Measurements from ENCODE around the gene HDAC4. TPM values are rescaled to one million over a fixed set of nuclear protein-coding genes. Genes with fewer than 3 reads are reported as not detected.

HDAC4 gene
- total and polyA plus RNA-seq, 2 donors (not counting 1 experiment from before 2014, with no cell fraction given), result 13.5 to 46.0 TPM

DNA sequence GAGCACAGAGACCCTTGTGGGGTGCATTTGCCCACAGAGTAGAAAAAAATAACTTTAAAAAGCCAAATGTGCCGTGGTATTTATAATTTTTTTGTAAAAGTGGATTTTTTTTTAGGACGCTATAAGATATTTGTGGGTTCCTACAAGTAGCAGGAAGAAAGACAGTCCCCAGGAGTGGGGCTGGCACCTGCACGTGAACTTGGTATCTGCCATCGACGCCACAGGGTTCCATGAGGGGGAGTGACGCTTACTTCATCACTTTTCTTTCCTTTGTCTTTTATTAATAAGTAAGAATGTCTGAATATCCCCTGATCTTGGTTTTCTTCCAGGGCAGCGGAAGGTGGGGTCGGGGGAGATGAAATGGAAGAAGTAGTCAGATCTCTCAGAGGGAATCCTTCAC is 345.9 kb downstream of the HDAC4 start:
- H3K4me2 ChIP-seq (replicated peaks; ENCODE audit: low read depth, low read length, poor library complexity, severe bottlenecking), result no peak overlapping the region
- no peaks in the 10 kb centered on the region for H3K27me3 Mint-ChIP-seq
- peaks cover 0 to 4% (median 0%) of the 10 kb centered on the region in 3 donors for H3K9me3 ChIP-seq (ENCODE audit: control extremely low read depth in 1 of 3, control insufficient read depth in 2 of 3, insufficient read depth in 1 of 3, low read length in 2 of 3)
- DNase-seq, result no peak
- peaks cover 0 to 9% of the 10 kb centered on the region in 2 experiments for H3K36me3 ChIP-seq (replicated peaks in 1 of 2; ENCODE audit: control extremely low read depth in 1 of 2, control insufficient read depth in 1 of 2, extremely low read depth in 1 of 2, insufficient read depth in 2 of 2, low read length in 1 of 2)
- TF ChIP-seq, protein P1, sequence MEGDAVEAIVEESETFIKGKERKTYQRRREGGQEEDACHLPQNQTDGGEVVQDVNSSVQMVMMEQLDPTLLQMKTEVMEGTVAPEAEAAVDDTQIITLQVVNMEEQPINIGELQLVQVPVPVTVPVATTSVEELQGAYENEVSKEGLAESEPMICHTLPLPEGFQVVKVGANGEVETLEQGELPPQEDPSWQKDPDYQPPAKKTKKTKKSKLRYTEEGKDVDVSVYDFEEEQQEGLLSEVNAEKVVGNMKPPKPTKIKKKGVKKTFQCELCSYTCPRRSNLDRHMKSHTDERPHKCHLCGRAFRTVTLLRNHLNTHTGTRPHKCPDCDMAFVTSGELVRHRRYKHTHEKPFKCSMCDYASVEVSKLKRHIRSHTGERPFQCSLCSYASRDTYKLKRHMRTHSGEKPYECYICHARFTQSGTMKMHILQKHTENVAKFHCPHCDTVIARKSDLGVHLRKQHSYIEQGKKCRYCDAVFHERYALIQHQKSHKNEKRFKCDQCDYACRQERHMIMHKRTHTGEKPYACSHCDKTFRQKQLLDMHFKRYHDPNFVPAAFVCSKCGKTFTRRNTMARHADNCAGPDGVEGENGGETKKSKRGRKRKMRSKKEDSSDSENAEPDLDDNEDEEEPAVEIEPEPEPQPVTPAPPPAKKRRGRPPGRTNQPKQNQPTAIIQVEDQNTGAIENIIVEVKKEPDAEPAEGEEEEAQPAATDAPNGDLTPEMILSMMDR (IDR thresholded peaks at IDR 0.05), result no peak
- TF ChIP-seq EZH2 (IDR thresholded peaks at IDR 0.05; ENCODE audit: borderline replicate concordance, insufficient read depth, low read depth, low read length, poor library complexity, severe bottlenecking), result no peak
- H3K9me3 Mint-ChIP-seq (ENCODE audit: insufficient read depth), result no peaks in the 10 kb centered on the region
- WGBS (ENCODE audit: insufficient coverage), result 100% methylated on average over 2 of the region's 8 CpGs
- CTCF ChIA-PET, result no interaction called here
- no peaks in the 10 kb centered on the region for H3K4me1 Mint-ChIP-seq
- no peak overlapping the region for H3K4me3 Mint-ChIP-seq
- no peak overlapping the region for H3K27ac ChIP-seq (ENCODE audit: low read length in 2 of 2)
- POLR2A ChIA-PET, result no interaction called here
- H3K4me1 ChIP-seq (ENCODE audit: control insufficient read depth in 2 of 2, insufficient read depth in 2 of 2, low read length in 2 of 2), result no peaks in the 10 kb centered on the region
- no peak overlapping the region for H3K27ac Mint-ChIP-seq
- intact Hi-C loops (cut with micrococcal nuclease), result no loop called here
- H4K20me1 ChIP-seq (ENCODE audit: control insufficient read depth, insufficient read depth, low read length, poor library complexity, severe bottlenecking), result no peaks in the 10 kb centered on the region
- H3K27me3 ChIP-seq (replicated peaks in 1 of 4; ENCODE audit: control extremely low read depth in 1 of 4, control insufficient read depth in 3 of 4, insufficient read depth in 4 of 4, low read length in 3 of 4), result no peaks in the 10 kb centered on the region
- no peaks in the 10 kb centered on the region for H3K79me2 ChIP-seq (ENCODE audit: control insufficient read depth, insufficient read depth, low read length)
- H3K9ac ChIP-seq (ENCODE audit: low read length), result no peak overlapping the region
- no peak overlapping the region for H3K4me3 ChIP-seq (ENCODE audit: control extremely low read depth in 1 of 5, extremely low read depth in 1 of 5, insufficient read depth in 1 of 5, low read depth in 2 of 5, low read length in 4 of 5)
- no peak overlapping the region for H2AFZ ChIP-seq (ENCODE audit: insufficient read depth, low read depth, low read length, poor library complexity, severe bottlenecking)
- ATAC-seq (ENCODE audit: low read depth), result no peak

DNA sequence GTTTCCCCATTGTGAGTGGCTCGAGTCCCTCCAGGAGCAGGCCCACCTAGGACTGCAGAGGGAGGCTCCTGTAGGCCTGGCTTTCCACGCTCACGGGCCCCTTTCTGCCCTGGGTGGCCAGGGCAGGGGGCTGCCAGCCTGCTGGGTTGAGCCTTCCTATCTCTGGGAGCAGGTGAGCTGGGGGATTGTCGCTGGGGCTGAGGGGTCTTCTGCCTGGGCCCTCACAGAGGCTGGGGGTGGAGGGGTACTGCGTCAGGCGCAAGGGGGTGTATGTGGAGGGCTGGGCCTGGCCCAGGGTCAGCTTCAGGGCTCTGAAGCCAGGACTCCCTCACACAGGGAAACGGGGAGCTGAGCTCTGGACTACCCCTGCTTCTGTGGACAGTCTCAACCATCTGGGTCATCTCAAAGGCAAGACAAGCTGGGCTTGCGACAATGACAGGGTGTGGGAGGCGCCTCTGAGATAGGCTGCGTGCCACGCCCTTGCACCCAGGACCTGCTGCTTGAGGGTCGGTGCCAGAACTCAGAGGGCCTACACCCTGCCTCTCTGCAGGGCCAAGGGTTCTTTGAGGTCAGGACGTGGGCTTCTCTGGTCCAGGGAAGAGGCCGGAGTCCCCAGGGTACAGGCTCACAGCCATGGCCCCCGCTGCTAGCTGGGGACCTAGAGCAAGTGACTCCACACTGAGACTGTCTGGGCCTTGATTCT is 346.9 kb downstream of the HDAC4 start:
- Histone ChIP-seq H3K79me2 (ENCODE audit: control insufficient read depth, insufficient read depth, low read length) (no peaks in the 10 kb centered on the region), H3K27ac (ENCODE audit: low read length in 2 of 2) (no peak overlapping the region), H3K9me3 (ENCODE audit: control extremely low read depth in 1 of 3, control insufficient read depth in 2 of 3, insufficient read depth in 1 of 3, low read length in 2 of 3) (peaks cover 0 to 4% (median 0%) of the 10 kb centered on the region in 3 donors), H3K4me1 (ENCODE audit: control insufficient read depth in 2 of 2, insufficient read depth in 2 of 2, low read length in 2 of 2) (no peaks in the 10 kb centered on the region), H2AFZ (ENCODE audit: insufficient read depth, low read depth, low read length, poor library complexity, severe bottlenecking) (no peak overlapping the region), H3K9ac (ENCODE audit: low read length) (no peak overlapping the region), H3K36me3 (replicated peaks in 1 of 2; ENCODE audit: control extremely low read depth in 1 of 2, control insufficient read depth in 1 of 2, extremely low read depth in 1 of 2, insufficient read depth in 2 of 2, low read length in 1 of 2) (peaks cover 0 to 9% of the 10 kb centered on the region in 2 experiments), H3K4me3 (ENCODE audit: control extremely low read depth in 1 of 5, extremely low read depth in 1 of 5, insufficient read depth in 1 of 5, low read depth in 2 of 5, low read length in 4 of 5) (no peak overlapping the region), H3K27me3 (replicated peaks in 1 of 4; ENCODE audit: control extremely low read depth in 1 of 4, control insufficient read depth in 3 of 4, insufficient read depth in 4 of 4, low read length in 3 of 4) (no peaks in the 10 kb centered on the region), H3K4me2 (replicated peaks; ENCODE audit: low read depth, low read length, poor library complexity, severe bottlenecking) (no peak overlapping the region), H4K20me1 (ENCODE audit: control insufficient read depth, insufficient read depth, low read length, poor library complexity, severe bottlenecking) (no peaks in the 10 kb centered on the region)
- ChIA-PET POLR2A (no interaction called here), CTCF (no interaction called here)
- no peak for DNase-seq
- 98% methylated on average over 15 of the region's 15 CpGs for WGBS (ENCODE audit: insufficient coverage)
- Mint-ChIP-seq H3K9me3 (ENCODE audit: insufficient read depth) (no peaks in the 10 kb centered on the region), H3K4me1 (no peaks in the 10 kb centered on the region), H3K27ac (no peak overlapping the region), H3K27me3 (no peaks in the 10 kb centered on the region), H3K4me3 (no peak overlapping the region)
- intact Hi-C loops (cut with micrococcal nuclease), result no loop called here
- TF ChIP-seq, protein P1 (IDR thresholded peaks at IDR 0.05), result no peak
- TF ChIP-seq EZH2 (IDR thresholded peaks at IDR 0.05; ENCODE audit: borderline replicate concordance, insufficient read depth, low read depth, low read length, poor library complexity, severe bottlenecking), result no peak
- no peak for ATAC-seq (ENCODE audit: low read depth)
